ENCODE results near the gene KIF21A. TPM values are rescaled to one million over a fixed set of nuclear protein-coding genes. Genes with fewer than 3 reads are reported as not detected.

KIF21A gene
- polyA plus RNA-seq, 10 donors = 4.1 to 6.2 (median 5.5) TPM

- no peak for DNase-seq
These were observed 50.6 kb downstream of the KIF21A start for GRCh38 chr12:39392154-39392925.

GRCh38 chr12:39390752-39391151 is 52.2 kb downstream of the KIF21A start:
- DNase-seq = no peak

GRCh38 chr12:39389399-39390150 is 53.3 kb downstream of the KIF21A start:
- no peak for DNase-seq

GRCh38 chr12:39386335-39386734 is 56.6 kb downstream of the KIF21A start:
- DNase-seq = no peak

GRCh38 chr12:39383114-39383513 is 59.8 kb downstream of the KIF21A start:
- DNase-seq = no peak

GRCh38 chr12:39380090-39380489 is 62.8 kb downstream of the KIF21A start:
- DNase-seq = no peak

- no peak for DNase-seq
These were observed 64.6 kb downstream of the KIF21A start for GRCh38 chr12:39378341-39378740.

GRCh38 chr12:39375206-39375808 is 67.6 kb downstream of the KIF21A start:
- DNase-seq = no peak

GRCh38 chr12:39372929-39373328 is 70.0 kb downstream of the KIF21A start:
- DNase-seq = no peak

GRCh38 chr12:39372204-39372925 is 70.6 kb downstream of the KIF21A start:
- no peak for DNase-seq

- no peak for DNase-seq
These were observed 73.2 kb downstream of the KIF21A start for GRCh38 chr12:39369756-39370155.

- no peak for DNase-seq
These were observed 74.0 kb downstream of the KIF21A start for GRCh38 chr12:39368891-39369290.

- DNase-seq = no peak
These were observed 74.8 kb downstream of the KIF21A start for GRCh38 chr12:39368096-39368495.

- no peak for DNase-seq
These were observed 75.4 kb downstream of the KIF21A start for GRCh38 chr12:39367494-39367893.

- DNase-seq = no peak
These were observed 77.4 kb downstream of the KIF21A start for GRCh38 chr12:39365364-39366001.

- DNase-seq = no peak
These were observed 78.7 kb downstream of the KIF21A start for GRCh38 chr12:39364196-39364595.

GRCh38 chr12:39359645-39360044 is 83.3 kb downstream of the KIF21A start:
- no peak for DNase-seq

- DNase-seq = no peak
These were observed 85.9 kb downstream of the KIF21A start for GRCh38 chr12:39357041-39357440.

GRCh38 chr12:39355841-39356240 is 87.1 kb downstream of the KIF21A start:
- DNase-seq = no peak

- DNase-seq = no peak
These were observed 88.0 kb downstream of the KIF21A start for GRCh38 chr12:39354955-39355354.

GRCh38 chr12:39352471-39353017 is 90.4 kb downstream of the KIF21A start:
- no peak for DNase-seq
